Neural progenitor cell (in vitro differentiated cells): ENCODE data around the gene PGPEP1. TPM values are rescaled to one million over a fixed set of nuclear protein-coding genes. Genes with fewer than 3 reads are reported as not detected.

Experiments used
- DNase-seq: peaks from one replicate; pipeline ENCODE4 v3.0.0-alpha.2; 2016; ENCODE audit warnings: low spot score
- H2AFZ ChIP-seq: fragments of 200-600 bp; sonication (generic); replicated peaks from 2 replicates; pipeline ENCODE4 v1.6.1; 2016; ENCODE audit warnings: antibody characterized with exemption
- H3F3A ChIP-seq: fragments of 200-600 bp; sonication (generic); 2 replicates; pipeline ENCODE4 v1.6.1; 2016; ENCODE audit warnings: antibody characterized with exemption, low read depth
- H3K27ac ChIP-seq: fragments of 200-600 bp; sonication (generic); 2 replicates; pipeline ENCODE4 v1.5.1; 2016; ENCODE audit warnings: mild to moderate bottlenecking
- H3K27me3 ChIP-seq: fragments of 200-600 bp; sonication (generic); 2 replicates; pipeline ENCODE4 v1.6.1; 2016; ENCODE audit warnings: mild to moderate bottlenecking, moderate library complexity
- H3K36me3 ChIP-seq: fragments of 200-600 bp; sonication (generic); 2 replicates; pipeline ENCODE4 v1.5.1; 2016
- H3K4me1 ChIP-seq: fragments of 200-600 bp; sonication (generic); 2 replicates; pipeline ENCODE4 v1.6.1; 2016; ENCODE audit warnings: mixed run types
- H3K4me2 ChIP-seq: fragments of 200-600 bp; sonication (generic); 2 replicates; pipeline ENCODE4 v1.6.1; 2016
- H3K4me3 ChIP-seq: fragments of 200-600 bp; sonication (generic); 2 replicates; pipeline ENCODE4 v1.5.1; 2016
- H3K79me2 ChIP-seq: fragments of 200-600 bp; sonication (generic); 2 replicates; pipeline ENCODE4 v1.6.1; 2016; ENCODE audit warnings: low read depth
- H3K9ac ChIP-seq: fragments of 200-600 bp; sonication (generic); 2 replicates; pipeline ENCODE4 v1.6.1; 2016
- H3K9me3 ChIP-seq: fragments of 200-600 bp; sonication (generic); 2 replicates; pipeline ENCODE4 v1.5.1; 2016; ENCODE audit warnings: low read depth
- H4K20me1 ChIP-seq: fragments of 200-600 bp; sonication (generic); 2 replicates; pipeline ENCODE4 v1.6.1; 2016; ENCODE audit warnings: low read depth
- H3K27ac Mint-ChIP-seq: 3 replicates; pipeline ENCODE4 v1.8.0; 2021; ENCODE audit warnings: mixed read lengths
- H3K27me3 Mint-ChIP-seq: 2 replicates; pipeline ENCODE4 v1.8.0; 2022; ENCODE audit warnings: low read depth, mild to moderate bottlenecking, inconsistent platforms, moderate library complexity, mixed read lengths; ENCODE audit not compliant: insufficient read depth
- H3K36me3 Mint-ChIP-seq: 3 replicates; pipeline ENCODE4 v1.8.0; 2021; ENCODE audit warnings: mixed read lengths
- H3K4me1 Mint-ChIP-seq: 3 replicates; pipeline ENCODE4 v1.8.0; 2021; ENCODE audit warnings: mixed read lengths
- H3K4me3 Mint-ChIP-seq: 3 replicates; pipeline ENCODE4 v1.8.0; 2021; ENCODE audit warnings: mild to moderate bottlenecking, moderate library complexity, mixed read lengths
- H3K9me3 Mint-ChIP-seq: 3 replicates; pipeline ENCODE4 v1.8.0; 2020; ENCODE audit warnings: mixed read lengths
- CTCF ChIP-seq: fragments of 200-600 bp; sonication (generic); IDR thresholded peaks from 2 replicates; pipeline ENCODE4 v1.5.1; 2017; ENCODE audit warnings: antibody characterized with exemption, mild to moderate bottlenecking
- EZH2 ChIP-seq: fragments of 200-600 bp; sonication (generic); IDR thresholded peaks from 2 replicates; pipeline ENCODE4 v1.6.1; 2017; ENCODE audit warnings: antibody characterized with exemption, mild to moderate bottlenecking, moderate library complexity
- EZH2phosphoT487 ChIP-seq: fragments of 200-600 bp; sonication (generic); IDR thresholded peaks from 2 replicates; pipeline ENCODE4 v1.6.1; 2017; ENCODE audit warnings: antibody characterized with exemption
- total RNA-seq: library from RNA; depleted of rRNA; stranded (reverse); fragments of >200 nt; gene quantifications from 2 replicates; pipeline ENCODE4 v1.2.3, GENCODE V29; 2015; ENCODE audit warnings: low replicate concordance

PGPEP1 gene
- total RNA-seq, 1 donor from 2014 or later, result 2.1 TPM

GRCh38 chr19:18386543-18387271 is 46.3 kb downstream of the PGPEP1 start:
- Mint-ChIP-seq H3K4me3 (no peak overlapping the region), H3K27me3 (peaks cover 30% of the 10 kb centered on the region), H3K36me3 (no peaks in the 10 kb centered on the region), H3K27ac (no peak overlapping the region), H3K4me1 (peaks cover 8% of the 10 kb centered on the region), H3K9me3 (no peaks in the 10 kb centered on the region)
- TF ChIP-seq EZH2 (no peak), EZH2phosphoT487 (no peak), CTCF (no peak)
- H3K79me2 ChIP-seq, result no peaks in the 10 kb centered on the region
- H3K36me3 ChIP-seq, result no peaks in the 10 kb centered on the region
- no peaks in the 10 kb centered on the region for H3K4me1 ChIP-seq
- DNase-seq, result no peak
- no peak overlapping the region for H3K4me3 ChIP-seq
- H3K4me2 ChIP-seq, result no peak overlapping the region
- H3F3A ChIP-seq, result peaks cover 11% of the 10 kb centered on the region
- no peak overlapping the region for H3K27ac ChIP-seq
- no peak overlapping the region for H2AFZ ChIP-seq
- no peak overlapping the region for H3K9ac ChIP-seq
- H3K27me3 ChIP-seq, result peaks cover 41% of the 10 kb centered on the region
- H4K20me1 ChIP-seq, result no peaks in the 10 kb centered on the region
- H3K9me3 ChIP-seq, result no peaks in the 10 kb centered on the region

- peak; percentile 84 for DNase-seq
- Mint-ChIP-seq H3K27ac (no peak overlapping the region), H3K9me3 (no peaks in the 10 kb centered on the region), H3K36me3 (no peaks in the 10 kb centered on the region), H3K4me3 (no peak overlapping the region), H3K4me1 (peaks cover 3% of the 10 kb centered on the region), H3K27me3 (peaks cover 32% of the 10 kb centered on the region)
- Histone ChIP-seq H3K4me2 (peak overlapping the region; percentile 65), H3K36me3 (no peaks in the 10 kb centered on the region), H3K27ac (no peak overlapping the region), H2AFZ (no peak overlapping the region), H3K4me3 (peak overlapping the region; percentile 36), H4K20me1 (no peaks in the 10 kb centered on the region), H3K4me1 (no peaks in the 10 kb centered on the region), H3K27me3 (peaks cover 41% of the 10 kb centered on the region), H3K79me2 (no peaks in the 10 kb centered on the region), H3K9me3 (no peaks in the 10 kb centered on the region), H3K9ac (no peak overlapping the region), H3F3A (peaks cover 11% of the 10 kb centered on the region)
- TF ChIP-seq EZH2 (peak; percentile 37), EZH2phosphoT487 (peak; percentile 44), CTCF (peak; percentile 98)
Measured at GRCh38 chr19:18388100-18388959, 47.9 kb downstream of the PGPEP1 start.

- no peak overlapping the region for H3K9ac ChIP-seq
- H3K27ac Mint-ChIP-seq, result no peak overlapping the region
Measured at GRCh38 chr19:18388960-18389725, 48.7 kb downstream of the PGPEP1 start.

More at GRCh38 chr19:18388960-18389725, 48.7 kb downstream of the PGPEP1 start:
- no peak for DNase-seq
- Histone ChIP-seq H3K4me1 (no peaks in the 10 kb centered on the region), H3K9me3 (no peaks in the 10 kb centered on the region), H3K36me3 (no peaks in the 10 kb centered on the region), H2AFZ (no peak overlapping the region), H3K27me3 (peaks cover 41% of the 10 kb centered on the region), H3K27ac (no peak overlapping the region), H3F3A (peaks cover 11% of the 10 kb centered on the region), H4K20me1 (no peaks in the 10 kb centered on the region), H3K4me2 (no peak overlapping the region), H3K4me3 (no peak overlapping the region), H3K79me2 (no peaks in the 10 kb centered on the region)
- peaks cover 3% of the 10 kb centered on the region for H3K4me1 Mint-ChIP-seq
- H3K4me3 Mint-ChIP-seq, result peak overlapping the region; percentile 60
- no peaks in the 10 kb centered on the region for H3K36me3 Mint-ChIP-seq
- TF ChIP-seq EZH2 (no peak), CTCF (no peak), EZH2phosphoT487 (no peak)
- H3K9me3 Mint-ChIP-seq, result no peaks in the 10 kb centered on the region
- peaks cover 30% of the 10 kb centered on the region for H3K27me3 Mint-ChIP-seq
